WTC11 (cell line): Measurements from ENCODE around the gene SCO2.

Experiments
- GABPB1 ChIP-seq: sonication (generic); formaldehyde crosslinking; IDR thresholded peaks from 2 replicates; pipeline ENCODE4 v1.8.1; 2023; ENCODE audit warnings: mild to moderate bottlenecking, missing genetic modification reagents
- NR2C2 ChIP-seq: sonication (generic); formaldehyde crosslinking; IDR thresholded peaks from 2 replicates; pipeline ENCODE4 v1.8.0; 2022; ENCODE audit warnings: mild to moderate bottlenecking, missing genetic modification reagents
- TCF7 ChIP-seq: sonication (generic); formaldehyde crosslinking; IDR thresholded peaks from 2 replicates; pipeline ENCODE4 v1.8.0; 2022; ENCODE audit warnings: mild to moderate bottlenecking, low read depth, missing genetic modification reagents, moderate library complexity
- TEAD4 ChIP-seq: sonication (generic); formaldehyde crosslinking; IDR thresholded peaks from 2 replicates; pipeline ENCODE4 v1.8.0; 2022; ENCODE audit warnings: mild to moderate bottlenecking, missing genetic modification reagents
- ZNF232 ChIP-seq: sonication (generic); formaldehyde crosslinking; IDR thresholded peaks from 2 replicates; pipeline ENCODE4 v1.8.0; 2022; ENCODE audit warnings: mild to moderate bottlenecking, missing genetic modification reagents
- TF ChIP-seq, protein P1 (sequence below): fragments of 200-600 bp; IDR thresholded peaks from 2 replicates; pipeline ENCODE4 v1.8.0; 2022; ENCODE audit warnings: antibody characterized with exemption
- TF ChIP-seq, protein P2 (sequence below): sonication (generic); formaldehyde crosslinking; IDR thresholded peaks from 2 replicates; pipeline ENCODE4 v1.8.0; 2022; ENCODE audit warnings: mild to moderate bottlenecking, missing genetic modification reagents
- TF ChIP-seq, protein P3 (sequence below): sonication (generic); formaldehyde crosslinking; IDR thresholded peaks from 2 replicates; pipeline ENCODE4 v1.8.1; 2023; ENCODE audit warnings: mild to moderate bottlenecking, moderate library complexity, missing genetic modification reagents
- TF ChIP-seq, protein P4 (sequence below): sonication (generic); formaldehyde crosslinking; conservative IDR thresholded peaks from 2 replicates; pipeline ENCODE4 v1.8.1; 2023; ENCODE audit warnings: mild to moderate bottlenecking, low read depth, missing genetic modification reagents, moderate library complexity
- TF ChIP-seq, protein P5 (sequence below): sonication (generic); formaldehyde crosslinking; IDR thresholded peaks from 2 replicates; pipeline ENCODE4 v1.8.1; 2023; ENCODE audit warnings: mild to moderate bottlenecking, missing genetic modification reagents, borderline replicate concordance
- TF ChIP-seq, protein P6 (sequence below): fragments of 250-450 bp; sonication (Bioruptor Pico); IDR thresholded peaks from 2 replicates; pipeline ENCODE4 v1.8.0; 2021; ENCODE audit warnings: mild to moderate bottlenecking

DNA sequence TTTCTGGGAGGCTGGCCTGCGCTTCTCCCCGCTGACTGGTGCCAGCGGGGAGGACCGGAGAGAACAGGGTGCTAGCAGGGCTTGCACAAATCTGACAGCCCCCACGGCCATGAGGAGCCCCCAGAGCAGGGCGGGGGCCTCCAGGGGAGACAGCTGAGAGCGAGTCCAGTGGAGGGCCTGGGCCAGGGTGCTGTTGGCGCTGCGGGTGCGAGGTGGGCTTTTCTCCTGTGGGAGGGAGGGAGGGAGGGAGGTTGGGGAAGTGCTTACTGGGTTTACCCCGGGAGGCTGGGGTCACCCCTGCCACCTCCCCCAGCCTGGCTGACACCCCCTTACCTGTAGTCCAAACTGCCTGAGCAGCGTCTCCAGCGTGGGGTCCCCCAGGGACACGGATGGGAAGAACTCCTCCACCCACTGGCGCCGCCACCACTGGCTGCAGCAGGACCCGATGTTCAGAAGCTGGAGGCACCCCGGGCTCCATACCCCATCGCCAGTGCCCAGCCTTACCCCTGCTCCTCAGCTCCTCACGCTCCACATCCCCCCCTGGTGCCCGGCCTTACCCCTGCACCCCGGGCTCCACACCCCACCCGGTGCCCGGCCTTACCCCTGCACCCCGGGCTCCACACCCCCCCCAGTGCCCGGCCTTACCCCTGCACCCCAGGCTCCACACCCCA is 21.8 kb downstream of the SCO2 start:
- TF ChIP-seq, protein P1, sequence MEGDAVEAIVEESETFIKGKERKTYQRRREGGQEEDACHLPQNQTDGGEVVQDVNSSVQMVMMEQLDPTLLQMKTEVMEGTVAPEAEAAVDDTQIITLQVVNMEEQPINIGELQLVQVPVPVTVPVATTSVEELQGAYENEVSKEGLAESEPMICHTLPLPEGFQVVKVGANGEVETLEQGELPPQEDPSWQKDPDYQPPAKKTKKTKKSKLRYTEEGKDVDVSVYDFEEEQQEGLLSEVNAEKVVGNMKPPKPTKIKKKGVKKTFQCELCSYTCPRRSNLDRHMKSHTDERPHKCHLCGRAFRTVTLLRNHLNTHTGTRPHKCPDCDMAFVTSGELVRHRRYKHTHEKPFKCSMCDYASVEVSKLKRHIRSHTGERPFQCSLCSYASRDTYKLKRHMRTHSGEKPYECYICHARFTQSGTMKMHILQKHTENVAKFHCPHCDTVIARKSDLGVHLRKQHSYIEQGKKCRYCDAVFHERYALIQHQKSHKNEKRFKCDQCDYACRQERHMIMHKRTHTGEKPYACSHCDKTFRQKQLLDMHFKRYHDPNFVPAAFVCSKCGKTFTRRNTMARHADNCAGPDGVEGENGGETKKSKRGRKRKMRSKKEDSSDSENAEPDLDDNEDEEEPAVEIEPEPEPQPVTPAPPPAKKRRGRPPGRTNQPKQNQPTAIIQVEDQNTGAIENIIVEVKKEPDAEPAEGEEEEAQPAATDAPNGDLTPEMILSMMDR: no peak
- TF ChIP-seq, protein P2, sequence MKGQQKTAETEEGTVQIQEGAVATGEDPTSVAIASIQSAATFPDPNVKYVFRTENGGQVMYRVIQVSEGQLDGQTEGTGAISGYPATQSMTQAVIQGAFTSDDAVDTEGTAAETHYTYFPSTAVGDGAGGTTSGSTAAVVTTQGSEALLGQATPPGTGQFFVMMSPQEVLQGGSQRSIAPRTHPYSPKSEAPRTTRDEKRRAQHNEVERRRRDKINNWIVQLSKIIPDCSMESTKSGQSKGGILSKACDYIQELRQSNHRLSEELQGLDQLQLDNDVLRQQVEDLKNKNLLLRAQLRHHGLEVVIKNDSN (CRISPR knock-in tag): no peak
- TF ChIP-seq, protein P3, sequence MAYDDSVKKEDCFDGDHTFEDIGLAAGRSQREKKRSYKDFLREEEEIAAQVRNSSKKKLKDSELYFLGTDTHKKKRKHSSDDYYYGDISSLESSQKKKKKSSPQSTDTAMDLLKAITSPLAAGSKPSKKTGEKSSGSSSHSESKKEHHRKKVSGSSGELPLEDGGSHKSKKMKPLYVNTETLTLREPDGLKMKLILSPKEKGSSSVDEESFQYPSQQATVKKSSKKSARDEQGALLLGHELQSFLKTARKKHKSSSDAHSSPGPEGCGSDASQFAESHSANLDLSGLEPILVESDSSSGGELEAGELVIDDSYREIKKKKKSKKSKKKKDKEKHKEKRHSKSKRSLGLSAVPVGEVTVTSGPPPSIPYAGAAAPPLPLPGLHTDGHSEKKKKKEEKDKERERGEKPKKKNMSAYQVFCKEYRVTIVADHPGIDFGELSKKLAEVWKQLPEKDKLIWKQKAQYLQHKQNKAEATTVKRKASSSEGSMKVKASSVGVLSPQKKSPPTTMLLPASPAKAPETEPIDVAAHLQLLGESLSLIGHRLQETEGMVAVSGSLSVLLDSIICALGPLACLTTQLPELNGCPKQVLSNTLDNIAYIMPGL (CRISPR knock-in tag): no peak
- TF ChIP-seq, protein P4, sequence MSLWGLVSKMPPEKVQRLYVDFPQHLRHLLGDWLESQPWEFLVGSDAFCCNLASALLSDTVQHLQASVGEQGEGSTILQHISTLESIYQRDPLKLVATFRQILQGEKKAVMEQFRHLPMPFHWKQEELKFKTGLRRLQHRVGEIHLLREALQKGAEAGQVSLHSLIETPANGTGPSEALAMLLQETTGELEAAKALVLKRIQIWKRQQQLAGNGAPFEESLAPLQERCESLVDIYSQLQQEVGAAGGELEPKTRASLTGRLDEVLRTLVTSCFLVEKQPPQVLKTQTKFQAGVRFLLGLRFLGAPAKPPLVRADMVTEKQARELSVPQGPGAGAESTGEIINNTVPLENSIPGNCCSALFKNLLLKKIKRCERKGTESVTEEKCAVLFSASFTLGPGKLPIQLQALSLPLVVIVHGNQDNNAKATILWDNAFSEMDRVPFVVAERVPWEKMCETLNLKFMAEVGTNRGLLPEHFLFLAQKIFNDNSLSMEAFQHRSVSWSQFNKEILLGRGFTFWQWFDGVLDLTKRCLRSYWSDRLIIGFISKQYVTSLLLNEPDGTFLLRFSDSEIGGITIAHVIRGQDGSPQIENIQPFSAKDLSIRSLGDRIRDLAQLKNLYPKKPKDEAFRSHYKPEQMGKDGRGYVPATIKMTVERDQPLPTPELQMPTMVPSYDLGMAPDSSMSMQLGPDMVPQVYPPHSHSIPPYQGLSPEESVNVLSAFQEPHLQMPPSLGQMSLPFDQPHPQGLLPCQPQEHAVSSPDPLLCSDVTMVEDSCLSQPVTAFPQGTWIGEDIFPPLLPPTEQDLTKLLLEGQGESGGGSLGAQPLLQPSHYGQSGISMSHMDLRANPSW: no peak
- TF ChIP-seq ZNF232 (CRISPR knock-in tag): no peak
- TF ChIP-seq TEAD4 (CRISPR knock-in tag): no peak
- no peak for TF ChIP-seq GABPB1 (CRISPR knock-in tag)
- no peak for TF ChIP-seq NR2C2
- TF ChIP-seq, protein P5, sequence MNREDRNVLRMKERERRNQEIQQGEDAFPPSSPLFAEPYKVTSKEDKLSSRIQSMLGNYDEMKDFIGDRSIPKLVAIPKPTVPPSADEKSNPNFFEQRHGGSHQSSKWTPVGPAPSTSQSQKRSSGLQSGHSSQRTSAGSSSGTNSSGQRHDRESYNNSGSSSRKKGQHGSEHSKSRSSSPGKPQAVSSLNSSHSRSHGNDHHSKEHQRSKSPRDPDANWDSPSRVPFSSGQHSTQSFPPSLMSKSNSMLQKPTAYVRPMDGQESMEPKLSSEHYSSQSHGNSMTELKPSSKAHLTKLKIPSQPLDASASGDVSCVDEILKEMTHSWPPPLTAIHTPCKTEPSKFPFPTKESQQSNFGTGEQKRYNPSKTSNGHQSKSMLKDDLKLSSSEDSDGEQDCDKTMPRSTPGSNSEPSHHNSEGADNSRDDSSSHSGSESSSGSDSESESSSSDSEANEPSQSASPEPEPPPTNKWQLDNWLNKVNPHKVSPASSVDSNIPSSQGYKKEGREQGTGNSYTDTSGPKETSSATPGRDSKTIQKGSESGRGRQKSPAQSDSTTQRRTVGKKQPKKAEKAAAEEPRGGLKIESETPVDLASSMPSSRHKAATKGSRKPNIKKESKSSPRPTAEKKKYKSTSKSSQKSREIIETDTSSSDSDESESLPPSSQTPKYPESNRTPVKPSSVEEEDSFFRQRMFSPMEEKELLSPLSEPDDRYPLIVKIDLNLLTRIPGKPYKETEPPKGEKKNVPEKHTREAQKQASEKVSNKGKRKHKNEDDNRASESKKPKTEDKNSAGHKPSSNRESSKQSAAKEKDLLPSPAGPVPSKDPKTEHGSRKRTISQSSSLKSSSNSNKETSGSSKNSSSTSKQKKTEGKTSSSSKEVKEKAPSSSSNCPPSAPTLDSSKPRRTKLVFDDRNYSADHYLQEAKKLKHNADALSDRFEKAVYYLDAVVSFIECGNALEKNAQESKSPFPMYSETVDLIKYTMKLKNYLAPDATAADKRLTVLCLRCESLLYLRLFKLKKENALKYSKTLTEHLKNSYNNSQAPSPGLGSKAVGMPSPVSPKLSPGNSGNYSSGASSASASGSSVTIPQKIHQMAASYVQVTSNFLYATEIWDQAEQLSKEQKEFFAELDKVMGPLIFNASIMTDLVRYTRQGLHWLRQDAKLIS: no peak
- TF ChIP-seq TCF7 (CRISPR knock-in tag): no peak
- TF ChIP-seq, protein P6, sequence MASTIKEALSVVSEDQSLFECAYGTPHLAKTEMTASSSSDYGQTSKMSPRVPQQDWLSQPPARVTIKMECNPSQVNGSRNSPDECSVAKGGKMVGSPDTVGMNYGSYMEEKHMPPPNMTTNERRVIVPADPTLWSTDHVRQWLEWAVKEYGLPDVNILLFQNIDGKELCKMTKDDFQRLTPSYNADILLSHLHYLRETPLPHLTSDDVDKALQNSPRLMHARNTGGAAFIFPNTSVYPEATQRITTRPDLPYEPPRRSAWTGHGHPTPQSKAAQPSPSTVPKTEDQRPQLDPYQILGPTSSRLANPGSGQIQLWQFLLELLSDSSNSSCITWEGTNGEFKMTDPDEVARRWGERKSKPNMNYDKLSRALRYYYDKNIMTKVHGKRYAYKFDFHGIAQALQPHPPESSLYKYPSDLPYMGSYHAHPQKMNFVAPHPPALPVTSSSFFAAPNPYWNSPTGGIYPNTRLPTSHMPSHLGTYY (CRISPR knock-in tag): no peak
